Measurements from ENCODE around the gene ANKS4B. TPM values are rescaled to one million over a fixed set of nuclear protein-coding genes. Genes with fewer than 3 reads are reported as not detected.

ANKS4B gene
- total RNA-seq, 1 donor from 2014 or later: not detected

DNA sequence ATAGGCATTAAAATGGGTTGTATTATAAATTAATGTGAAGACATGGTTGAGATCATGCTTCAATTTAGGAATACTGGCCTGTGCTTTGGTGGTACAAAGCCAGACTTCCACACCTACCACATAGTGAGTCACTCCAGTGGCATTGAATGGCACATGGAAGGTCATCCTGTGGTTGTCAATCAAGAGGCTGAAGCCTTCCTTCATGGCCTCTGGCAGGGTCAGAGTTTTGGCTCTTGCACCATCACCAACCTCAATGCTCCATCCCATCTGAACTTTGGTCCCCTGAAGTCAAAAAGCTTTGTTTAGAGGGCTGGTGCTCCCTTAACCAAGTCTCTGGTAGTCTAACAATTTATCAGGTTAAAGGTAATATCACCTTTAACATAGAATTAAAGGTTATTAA, 28.2 kb upstream of the ANKS4B start:
- no peaks in the 10 kb centered on the region for H3K36me3 Mint-ChIP-seq (ENCODE audit: low read depth, unreplicated experiment)
- H3K27ac ChIP-seq (ENCODE audit: low read depth, low read length): no peak overlapping the region
- H3K4me3 ChIP-seq (ENCODE audit: insufficient read depth, low read depth, low read length): no peak overlapping the region
- no peak for FAIRE-seq
- H3K27me3 Mint-ChIP-seq (ENCODE audit: low read depth, unreplicated experiment): peaks cover 47% of the 10 kb centered on the region
- H3K4me2 ChIP-seq (ENCODE audit: low read length): no peak overlapping the region
- no peaks in the 10 kb centered on the region for H4K20me1 ChIP-seq (ENCODE audit: insufficient read depth, low read length)
- H3K36me3 ChIP-seq (ENCODE audit: insufficient read depth, low read length): no peaks in the 10 kb centered on the region
- no peaks in the 10 kb centered on the region for H3K79me2 ChIP-seq (ENCODE audit: insufficient read depth, low read length)
- peaks cover 30% of the 10 kb centered on the region for H3K27me3 ChIP-seq (ENCODE audit: insufficient read depth, low read length)
- H3K4me1 ChIP-seq (ENCODE audit: insufficient read depth, low read length): no peaks in the 10 kb centered on the region
- H3K27ac Mint-ChIP-seq (ENCODE audit: unreplicated experiment): no peak overlapping the region
- no peaks in the 10 kb centered on the region for H3K4me1 Mint-ChIP-seq (ENCODE audit: low read depth, unreplicated experiment)
- TF ChIP-seq, protein P1, sequence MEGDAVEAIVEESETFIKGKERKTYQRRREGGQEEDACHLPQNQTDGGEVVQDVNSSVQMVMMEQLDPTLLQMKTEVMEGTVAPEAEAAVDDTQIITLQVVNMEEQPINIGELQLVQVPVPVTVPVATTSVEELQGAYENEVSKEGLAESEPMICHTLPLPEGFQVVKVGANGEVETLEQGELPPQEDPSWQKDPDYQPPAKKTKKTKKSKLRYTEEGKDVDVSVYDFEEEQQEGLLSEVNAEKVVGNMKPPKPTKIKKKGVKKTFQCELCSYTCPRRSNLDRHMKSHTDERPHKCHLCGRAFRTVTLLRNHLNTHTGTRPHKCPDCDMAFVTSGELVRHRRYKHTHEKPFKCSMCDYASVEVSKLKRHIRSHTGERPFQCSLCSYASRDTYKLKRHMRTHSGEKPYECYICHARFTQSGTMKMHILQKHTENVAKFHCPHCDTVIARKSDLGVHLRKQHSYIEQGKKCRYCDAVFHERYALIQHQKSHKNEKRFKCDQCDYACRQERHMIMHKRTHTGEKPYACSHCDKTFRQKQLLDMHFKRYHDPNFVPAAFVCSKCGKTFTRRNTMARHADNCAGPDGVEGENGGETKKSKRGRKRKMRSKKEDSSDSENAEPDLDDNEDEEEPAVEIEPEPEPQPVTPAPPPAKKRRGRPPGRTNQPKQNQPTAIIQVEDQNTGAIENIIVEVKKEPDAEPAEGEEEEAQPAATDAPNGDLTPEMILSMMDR (IDR thresholded peaks at IDR 0.05; ENCODE audit: insufficient read depth, low read depth, low read length): no peak
- TF ChIP-seq EZH2 (IDR thresholded peaks at IDR 0.05; ENCODE audit: insufficient read depth, low read length): no peak
- no peaks in the 10 kb centered on the region for H3K9me3 Mint-ChIP-seq (ENCODE audit: unreplicated experiment)
- H3K9ac ChIP-seq (ENCODE audit: low read length): no peak overlapping the region
- H3K9me3 ChIP-seq (ENCODE audit: insufficient read depth, low read depth, low read length): no peaks in the 10 kb centered on the region
- no peak overlapping the region for H2AFZ ChIP-seq (ENCODE audit: low read depth, low read length)
- no peak for DNase-seq (ENCODE audit: low read depth)
- no peak overlapping the region for H3K4me3 Mint-ChIP-seq (ENCODE audit: unreplicated experiment)

GRCh38 chr16:21206550-21206949, 26.9 kb upstream of the ANKS4B start:
- H3K36me3 Mint-ChIP-seq (ENCODE audit: low read depth, unreplicated experiment): no peaks in the 10 kb centered on the region
- TF ChIP-seq, protein P1 (IDR thresholded peaks at IDR 0.05; ENCODE audit: insufficient read depth, low read depth, low read length): no peak
- TF ChIP-seq EZH2 (IDR thresholded peaks at IDR 0.05; ENCODE audit: insufficient read depth, low read length): no peak
- no peak for FAIRE-seq

DNA sequence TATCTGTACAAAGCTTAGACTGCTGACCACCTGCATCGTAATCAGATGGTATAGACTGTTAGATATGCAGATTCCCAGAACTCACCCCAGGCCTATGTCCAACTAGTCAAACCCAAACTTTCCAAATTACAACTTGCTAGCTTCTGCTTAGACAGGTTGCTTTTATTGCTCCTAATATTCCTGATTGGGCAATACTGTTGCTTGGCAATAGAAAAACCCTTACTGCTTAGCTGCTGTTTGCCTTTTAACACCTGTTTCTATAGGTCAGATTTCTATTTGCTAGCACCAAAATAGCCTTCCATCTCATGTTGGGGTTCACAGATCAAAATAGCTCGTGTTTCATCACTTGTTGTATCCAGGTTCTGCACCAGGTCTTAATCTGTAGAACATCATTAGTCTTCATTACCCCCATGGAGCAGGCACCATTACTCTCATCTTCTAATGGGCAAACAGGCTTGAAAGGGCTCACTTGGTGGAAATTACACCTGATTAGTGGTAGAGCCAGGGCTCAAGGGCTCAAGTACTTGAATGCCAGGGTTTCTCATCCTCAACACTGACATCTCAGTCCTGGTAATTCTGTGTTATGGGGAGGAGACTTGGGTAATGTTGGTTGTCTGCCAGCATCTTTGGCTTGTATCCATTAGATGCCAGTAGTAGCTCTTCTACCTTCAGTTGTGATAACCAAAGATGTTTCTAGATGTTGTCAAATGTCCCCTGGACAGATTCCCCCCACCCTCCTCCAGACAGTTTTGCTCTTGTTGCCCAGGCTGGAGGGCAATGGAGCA, 24.9 kb upstream of the ANKS4B start:
- no peak for FAIRE-seq
- DNase-seq (ENCODE audit: low read depth): no peak
- H3K4me1 ChIP-seq (ENCODE audit: insufficient read depth, low read length): no peaks in the 10 kb centered on the region
- no peaks in the 10 kb centered on the region for H3K9me3 ChIP-seq (ENCODE audit: insufficient read depth, low read depth, low read length)
- TF ChIP-seq, protein P1 (IDR thresholded peaks at IDR 0.05; ENCODE audit: insufficient read depth, low read depth, low read length): no peak
- TF ChIP-seq EZH2 (IDR thresholded peaks at IDR 0.05; ENCODE audit: insufficient read depth, low read length): no peak
- Mint-ChIP-seq H3K36me3 (ENCODE audit: low read depth, unreplicated experiment) (no peaks in the 10 kb centered on the region), H3K9me3 (ENCODE audit: unreplicated experiment) (no peaks in the 10 kb centered on the region), H3K27me3 (ENCODE audit: low read depth, unreplicated experiment) (peaks cover 39% of the 10 kb centered on the region), H3K4me1 (ENCODE audit: low read depth, unreplicated experiment) (no peaks in the 10 kb centered on the region), H3K27ac (ENCODE audit: unreplicated experiment) (no peak overlapping the region), H3K4me3 (ENCODE audit: unreplicated experiment) (no peak overlapping the region)
- H3K27me3 ChIP-seq (ENCODE audit: insufficient read depth, low read length): peaks cover 18% of the 10 kb centered on the region
- no peak overlapping the region for H2AFZ ChIP-seq (ENCODE audit: low read depth, low read length)
- H3K27ac ChIP-seq (ENCODE audit: low read depth, low read length): no peak overlapping the region
- no peak overlapping the region for H3K9ac ChIP-seq (ENCODE audit: low read length)
- H3K4me2 ChIP-seq (ENCODE audit: low read length): no peak overlapping the region
- no peaks in the 10 kb centered on the region for H4K20me1 ChIP-seq (ENCODE audit: insufficient read depth, low read length)
- H3K79me2 ChIP-seq (ENCODE audit: insufficient read depth, low read length): no peaks in the 10 kb centered on the region
- H3K36me3 ChIP-seq (ENCODE audit: insufficient read depth, low read length): no peaks in the 10 kb centered on the region
- H3K4me3 ChIP-seq (ENCODE audit: insufficient read depth, low read depth, low read length): no peak overlapping the region

More at GRCh38 chr16:21206550-21206949, 26.9 kb upstream of the ANKS4B start:
- Mint-ChIP-seq H3K4me1 (ENCODE audit: low read depth, unreplicated experiment) (no peaks in the 10 kb centered on the region), H3K27me3 (ENCODE audit: low read depth, unreplicated experiment) (peaks cover 47% of the 10 kb centered on the region), H3K4me3 (ENCODE audit: unreplicated experiment) (no peak overlapping the region), H3K27ac (ENCODE audit: unreplicated experiment) (no peak overlapping the region), H3K9me3 (ENCODE audit: unreplicated experiment) (no peaks in the 10 kb centered on the region)
- H3K4me1 ChIP-seq (ENCODE audit: insufficient read depth, low read length): no peaks in the 10 kb centered on the region
- no peaks in the 10 kb centered on the region for H4K20me1 ChIP-seq (ENCODE audit: insufficient read depth, low read length)
- peaks cover 24% of the 10 kb centered on the region for H3K27me3 ChIP-seq (ENCODE audit: insufficient read depth, low read length)
- no peak for DNase-seq (ENCODE audit: low read depth)
- no peak overlapping the region for H3K4me3 ChIP-seq (ENCODE audit: insufficient read depth, low read depth, low read length)
- no peaks in the 10 kb centered on the region for H3K36me3 ChIP-seq (ENCODE audit: insufficient read depth, low read length)
- no peaks in the 10 kb centered on the region for H3K79me2 ChIP-seq (ENCODE audit: insufficient read depth, low read length)
- no peak overlapping the region for H2AFZ ChIP-seq (ENCODE audit: low read depth, low read length)
- no peak overlapping the region for H3K9ac ChIP-seq (ENCODE audit: low read length)
- H3K4me2 ChIP-seq (ENCODE audit: low read length): no peak overlapping the region
- no peak overlapping the region for H3K27ac ChIP-seq (ENCODE audit: low read depth, low read length)
- no peaks in the 10 kb centered on the region for H3K9me3 ChIP-seq (ENCODE audit: insufficient read depth, low read depth, low read length)
